ENCODE data around the gene OXNAD1. TPM values are rescaled to one million over a fixed set of nuclear protein-coding genes. Genes with fewer than 3 reads are reported as not detected.

OXNAD1 gene
- total RNA-seq, 1 experiment from 2014 or later: 6.6 TPM

DNA sequence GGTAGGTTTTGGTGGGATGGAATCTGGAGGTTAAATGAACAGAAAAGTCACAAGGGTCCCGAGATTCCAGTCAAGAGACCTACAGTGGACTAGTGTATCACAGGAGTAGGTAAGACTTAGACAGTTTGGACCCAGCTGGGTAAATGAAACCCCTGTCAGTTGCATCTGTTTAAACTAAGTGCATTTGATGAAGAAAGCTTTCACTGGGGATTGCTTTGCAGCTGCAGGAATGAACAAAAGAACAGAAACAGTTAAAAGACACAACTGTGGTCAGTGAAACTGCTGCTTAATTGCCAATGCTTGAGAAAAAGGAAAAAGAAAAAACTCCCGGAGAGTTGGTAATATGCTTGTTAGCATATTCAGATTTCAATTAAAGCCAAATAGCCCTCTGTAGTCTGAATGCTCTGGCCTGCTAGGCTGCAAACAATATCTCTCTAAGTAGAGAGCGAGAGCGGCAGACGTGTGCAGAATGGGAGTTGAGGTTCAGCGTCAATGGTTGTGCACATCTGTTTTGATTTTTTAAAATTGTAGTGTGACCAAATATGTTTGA lies 37.1 kb downstream of the OXNAD1 start:
- ChIA-PET CTCF (no interaction called here), POLR2A (no interaction called here)
- no peaks in the 10 kb centered on the region for H3K27me3 ChIP-seq (ENCODE audit: control insufficient read depth, insufficient read depth, low read length)
- H3K27ac ChIP-seq (ENCODE audit: low read length): no peak overlapping the region
- BruUV-seq (replicated peaks): no TSS peak
- DNase-seq (ENCODE audit: low read depth, low spot score) (no peak), ATAC-seq (no peak)
- H3K9me3 ChIP-seq (ENCODE audit: control insufficient read depth, insufficient read depth, low read depth, low read length): no peaks in the 10 kb centered on the region
- in situ Hi-C loops (cut with HindIII; ENCODE audit: low pct_unique_long_range_greater_than_20kb, low sequenced_read_pairs) (no loop called here), intact Hi-C loops (cut with micrococcal nuclease; ENCODE audit: unreplicated experiment) (no loop called here)
- TF ChIP-seq SIN3A (IDR thresholded peaks at IDR 0.05; ENCODE audit: borderline replicate concordance, insufficient read depth, low read depth, low read length): no peak
- TF ChIP-seq, protein P1, sequence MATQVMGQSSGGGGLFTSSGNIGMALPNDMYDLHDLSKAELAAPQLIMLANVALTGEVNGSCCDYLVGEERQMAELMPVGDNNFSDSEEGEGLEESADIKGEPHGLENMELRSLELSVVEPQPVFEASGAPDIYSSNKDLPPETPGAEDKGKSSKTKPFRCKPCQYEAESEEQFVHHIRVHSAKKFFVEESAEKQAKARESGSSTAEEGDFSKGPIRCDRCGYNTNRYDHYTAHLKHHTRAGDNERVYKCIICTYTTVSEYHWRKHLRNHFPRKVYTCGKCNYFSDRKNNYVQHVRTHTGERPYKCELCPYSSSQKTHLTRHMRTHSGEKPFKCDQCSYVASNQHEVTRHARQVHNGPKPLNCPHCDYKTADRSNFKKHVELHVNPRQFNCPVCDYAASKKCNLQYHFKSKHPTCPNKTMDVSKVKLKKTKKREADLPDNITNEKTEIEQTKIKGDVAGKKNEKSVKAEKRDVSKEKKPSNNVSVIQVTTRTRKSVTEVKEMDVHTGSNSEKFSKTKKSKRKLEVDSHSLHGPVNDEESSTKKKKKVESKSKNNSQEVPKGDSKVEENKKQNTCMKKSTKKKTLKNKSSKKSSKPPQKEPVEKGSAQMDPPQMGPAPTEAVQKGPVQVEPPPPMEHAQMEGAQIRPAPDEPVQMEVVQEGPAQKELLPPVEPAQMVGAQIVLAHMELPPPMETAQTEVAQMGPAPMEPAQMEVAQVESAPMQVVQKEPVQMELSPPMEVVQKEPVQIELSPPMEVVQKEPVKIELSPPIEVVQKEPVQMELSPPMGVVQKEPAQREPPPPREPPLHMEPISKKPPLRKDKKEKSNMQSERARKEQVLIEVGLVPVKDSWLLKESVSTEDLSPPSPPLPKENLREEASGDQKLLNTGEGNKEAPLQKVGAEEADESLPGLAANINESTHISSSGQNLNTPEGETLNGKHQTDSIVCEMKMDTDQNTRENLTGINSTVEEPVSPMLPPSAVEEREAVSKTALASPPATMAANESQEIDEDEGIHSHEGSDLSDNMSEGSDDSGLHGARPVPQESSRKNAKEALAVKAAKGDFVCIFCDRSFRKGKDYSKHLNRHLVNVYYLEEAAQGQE (IDR thresholded peaks at IDR 0.05; ENCODE audit: insufficient read depth in 1 of 2, low read depth in 2 of 2, low read length in 1 of 2): no peak
- no peak for TF ChIP-seq TCF7L2 (IDR thresholded peaks at IDR 0.05; ENCODE audit: low read depth, low read length)
- TF ChIP-seq POLR2AphosphoS5 (IDR thresholded peaks at IDR 0.05; ENCODE audit: low read depth, low read length): no peak
- TF ChIP-seq CTCF (IDR thresholded peaks at IDR 0.05): no peak
- H3K4me3 ChIP-seq (ENCODE audit: low read depth in 2 of 2, low read length in 2 of 2): no peak overlapping the region
- no peaks in the 10 kb centered on the region for H3K36me3 ChIP-seq (ENCODE audit: control insufficient read depth, insufficient read depth, low read length)
- H3K4me1 ChIP-seq (ENCODE audit: control insufficient read depth, insufficient read depth, low read length): no peaks in the 10 kb centered on the region

- Histone ChIP-seq H3K36me3 (ENCODE audit: control insufficient read depth, insufficient read depth, low read length) (no peaks in the 10 kb centered on the region), H3K27ac (ENCODE audit: low read length) (no peak overlapping the region), H3K27me3 (ENCODE audit: control insufficient read depth, insufficient read depth, low read length) (no peaks in the 10 kb centered on the region), H3K9me3 (ENCODE audit: control insufficient read depth, insufficient read depth, low read depth, low read length) (no peaks in the 10 kb centered on the region), H3K4me1 (ENCODE audit: control insufficient read depth, insufficient read depth, low read length) (no peaks in the 10 kb centered on the region), H3K4me3 (ENCODE audit: low read depth in 2 of 2, low read length in 2 of 2) (no peak overlapping the region)
- no peak for ATAC-seq
- in situ Hi-C loops (cut with HindIII; ENCODE audit: low pct_unique_long_range_greater_than_20kb, low sequenced_read_pairs) (no loop called here), intact Hi-C loops (cut with micrococcal nuclease; ENCODE audit: unreplicated experiment) (no loop called here)
- no peak for TF ChIP-seq POLR2AphosphoS5 (IDR thresholded peaks at IDR 0.05; ENCODE audit: low read depth, low read length)
- TF ChIP-seq, protein P1 (IDR thresholded peaks at IDR 0.05; ENCODE audit: insufficient read depth in 1 of 2, low read depth in 2 of 2, low read length in 1 of 2): no peak
- no peak for TF ChIP-seq SIN3A (IDR thresholded peaks at IDR 0.05; ENCODE audit: borderline replicate concordance, insufficient read depth, low read depth, low read length)
- TF ChIP-seq CTCF (IDR thresholded peaks at IDR 0.05): no peak
- TF ChIP-seq TCF7L2 (IDR thresholded peaks at IDR 0.05; ENCODE audit: low read depth, low read length): no peak
- POLR2A ChIA-PET: no interaction called here
- BruUV-seq (replicated peaks): no TSS peak
- DNase-seq (ENCODE audit: low read depth, low spot score): no peak
- CTCF ChIA-PET: no interaction called here
These were observed 38.1 kb downstream of the OXNAD1 start for GRCh38 chr3:16303037-16303575.
